ENCODE data around the gene CD300A. TPM values are rescaled to one million over a fixed set of nuclear protein-coding genes. Genes with fewer than 3 reads are reported as not detected.

CD300A gene
- total and polyA plus RNA-seq, 2 donors (not counting 1 experiment from before 2014, with no cell fraction given) = not detected

DNA sequence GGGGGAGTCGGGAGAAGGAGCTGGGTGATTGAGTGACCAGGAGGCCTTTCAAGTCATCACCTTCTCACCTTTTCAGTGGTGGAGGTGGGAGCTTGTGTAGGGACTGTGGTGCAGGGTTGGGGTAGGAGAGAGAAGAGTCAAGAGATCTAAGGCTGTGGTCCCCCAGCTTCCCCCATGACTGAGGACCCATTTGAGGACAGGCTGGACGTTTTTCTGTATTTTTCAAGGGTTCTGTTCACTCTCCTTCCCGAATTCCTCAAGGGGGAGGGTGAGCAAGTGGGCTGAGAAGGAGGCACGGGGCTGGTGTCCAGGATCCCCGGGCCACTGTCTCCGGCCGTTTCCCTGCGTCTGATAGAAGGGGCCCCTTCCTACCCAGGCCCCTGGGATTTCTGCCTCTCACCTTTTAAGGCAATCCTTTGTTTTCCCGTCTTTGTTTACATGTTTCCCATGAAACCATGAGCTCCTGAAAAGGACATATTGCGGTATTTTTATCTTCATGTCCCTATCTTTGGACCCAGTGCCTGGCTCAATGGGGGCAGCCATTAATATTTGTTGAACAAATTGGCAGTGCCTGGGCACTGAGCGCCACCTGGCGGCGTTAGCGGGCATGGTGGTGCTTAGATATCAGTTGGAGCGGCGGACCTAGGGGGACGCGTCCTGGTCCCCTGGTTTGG lies 9.2 kb upstream of the CD300A start:
- Histone ChIP-seq H3K27me3 (ENCODE audit: control insufficient read depth, insufficient read depth, low read length) (no peaks in the 10 kb centered on the region), H3K27ac (ENCODE audit: insufficient read depth, low read length) (no peak overlapping the region), H3K9me3 (ENCODE audit: control insufficient read depth, insufficient read depth, low read depth, low read length) (no peaks in the 10 kb centered on the region), H3K79me2 (ENCODE audit: control insufficient read depth, insufficient read depth, low read length) (no peaks in the 10 kb centered on the region), H2AFZ (ENCODE audit: low read length) (no peak overlapping the region), H3K4me1 (ENCODE audit: control insufficient read depth, extremely low read depth, insufficient read depth, low read length) (no peaks in the 10 kb centered on the region), H4K20me1 (ENCODE audit: control insufficient read depth, extremely low read depth, insufficient read depth, low read length) (no peaks in the 10 kb centered on the region), H3K4me3 (replicated peaks in 1 of 4; ENCODE audit: control extremely low read depth in 1 of 4, insufficient read depth in 1 of 4, low read depth in 3 of 4, low read length in 4 of 4) (no peak overlapping the region), H3K9ac (ENCODE audit: insufficient read depth, low read length) (no peak overlapping the region), H3K36me3 (ENCODE audit: control insufficient read depth, insufficient read depth, low read length) (no peaks in the 10 kb centered on the region), H3K4me2 (ENCODE audit: extremely low read depth, insufficient read depth, low read length) (no peak overlapping the region)
- TF ChIP-seq, protein P1, sequence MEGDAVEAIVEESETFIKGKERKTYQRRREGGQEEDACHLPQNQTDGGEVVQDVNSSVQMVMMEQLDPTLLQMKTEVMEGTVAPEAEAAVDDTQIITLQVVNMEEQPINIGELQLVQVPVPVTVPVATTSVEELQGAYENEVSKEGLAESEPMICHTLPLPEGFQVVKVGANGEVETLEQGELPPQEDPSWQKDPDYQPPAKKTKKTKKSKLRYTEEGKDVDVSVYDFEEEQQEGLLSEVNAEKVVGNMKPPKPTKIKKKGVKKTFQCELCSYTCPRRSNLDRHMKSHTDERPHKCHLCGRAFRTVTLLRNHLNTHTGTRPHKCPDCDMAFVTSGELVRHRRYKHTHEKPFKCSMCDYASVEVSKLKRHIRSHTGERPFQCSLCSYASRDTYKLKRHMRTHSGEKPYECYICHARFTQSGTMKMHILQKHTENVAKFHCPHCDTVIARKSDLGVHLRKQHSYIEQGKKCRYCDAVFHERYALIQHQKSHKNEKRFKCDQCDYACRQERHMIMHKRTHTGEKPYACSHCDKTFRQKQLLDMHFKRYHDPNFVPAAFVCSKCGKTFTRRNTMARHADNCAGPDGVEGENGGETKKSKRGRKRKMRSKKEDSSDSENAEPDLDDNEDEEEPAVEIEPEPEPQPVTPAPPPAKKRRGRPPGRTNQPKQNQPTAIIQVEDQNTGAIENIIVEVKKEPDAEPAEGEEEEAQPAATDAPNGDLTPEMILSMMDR (conservative IDR thresholded peaks at IDR 0.05 in 1 of 2, IDR thresholded peaks at IDR 0.05 in 1 of 2; ENCODE audit: low read depth in 1 of 2, low read length in 2 of 2) = peak; percentile 91 to 92
- TF ChIP-seq EZH2 (IDR thresholded peaks at IDR 0.05; ENCODE audit: low read length, missing control alignments) = no peak
- DNase-seq (ENCODE audit: low read depth in 2 of 2) = peak; percentile 20 to 51

DNA sequence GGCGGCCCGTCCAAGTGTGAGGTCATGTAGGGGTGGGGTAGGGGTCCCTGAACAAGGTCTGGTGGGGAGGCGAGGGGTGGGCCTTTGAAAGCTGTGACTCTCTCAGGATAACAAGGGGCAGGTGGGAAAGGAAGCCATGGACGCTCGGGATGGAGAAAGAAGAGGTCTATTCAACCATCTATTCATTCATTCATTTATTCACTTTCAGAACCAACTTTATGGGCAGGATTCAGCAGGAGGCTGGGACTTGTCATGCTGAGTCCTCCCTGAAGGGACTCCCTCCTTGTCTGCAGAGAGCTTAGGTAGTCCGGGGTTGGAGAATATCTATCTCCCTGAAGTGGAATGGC lies 8.6 kb upstream of the CD300A start:
- no peaks in the 10 kb centered on the region for H3K4me1 ChIP-seq (ENCODE audit: control insufficient read depth, extremely low read depth, insufficient read depth, low read length)
- no peak overlapping the region for H3K27ac ChIP-seq (ENCODE audit: insufficient read depth, low read length)
- no peak overlapping the region for H3K9ac ChIP-seq (ENCODE audit: insufficient read depth, low read length)
- no peaks in the 10 kb centered on the region for H3K27me3 ChIP-seq (ENCODE audit: control insufficient read depth, insufficient read depth, low read length)
- no peaks in the 10 kb centered on the region for H3K36me3 ChIP-seq (ENCODE audit: control insufficient read depth, insufficient read depth, low read length)
- no peaks in the 10 kb centered on the region for H4K20me1 ChIP-seq (ENCODE audit: control insufficient read depth, extremely low read depth, insufficient read depth, low read length)
- H3K79me2 ChIP-seq (ENCODE audit: control insufficient read depth, insufficient read depth, low read length) = no peaks in the 10 kb centered on the region
- TF ChIP-seq EZH2 (IDR thresholded peaks at IDR 0.05; ENCODE audit: low read length, missing control alignments) = no peak
- TF ChIP-seq, protein P1 (conservative IDR thresholded peaks at IDR 0.05 in 1 of 2, IDR thresholded peaks at IDR 0.05 in 1 of 2; ENCODE audit: low read depth in 1 of 2, low read length in 2 of 2) = no peak
- H3K9me3 ChIP-seq (ENCODE audit: control insufficient read depth, insufficient read depth, low read depth, low read length) = no peaks in the 10 kb centered on the region
- H3K4me2 ChIP-seq (ENCODE audit: extremely low read depth, insufficient read depth, low read length) = no peak overlapping the region
- H2AFZ ChIP-seq (ENCODE audit: low read length) = no peak overlapping the region
- DNase-seq (ENCODE audit: low read depth in 2 of 2) = no peak
- no peak overlapping the region for H3K4me3 ChIP-seq (replicated peaks in 1 of 4; ENCODE audit: control extremely low read depth in 1 of 4, insufficient read depth in 1 of 4, low read depth in 3 of 4, low read length in 4 of 4)

DNA sequence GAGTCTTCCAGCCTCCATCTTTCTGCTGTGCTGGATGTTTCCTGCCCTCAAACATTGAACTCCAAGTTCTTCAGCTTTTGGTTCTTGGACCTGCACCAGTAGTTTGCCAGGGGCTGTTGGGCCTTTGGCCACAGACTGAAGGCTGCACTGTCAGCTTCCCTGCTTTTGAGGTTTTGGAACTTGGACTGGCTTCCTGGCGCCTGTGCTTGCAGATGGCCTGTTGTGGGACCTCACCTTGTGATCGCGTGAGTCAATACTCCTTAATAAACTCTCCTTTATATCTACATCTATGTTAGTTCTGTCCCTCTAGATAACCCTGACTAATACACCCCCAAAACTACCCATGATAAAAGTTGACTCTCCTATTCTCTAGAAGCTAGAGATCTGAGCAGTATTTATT lies 7.6 kb upstream of the CD300A start:
- Histone ChIP-seq H3K9me3 (ENCODE audit: control insufficient read depth, insufficient read depth, low read depth, low read length) (no peaks in the 10 kb centered on the region), H3K27me3 (ENCODE audit: control insufficient read depth, insufficient read depth, low read length) (no peaks in the 10 kb centered on the region), H3K4me2 (ENCODE audit: extremely low read depth, insufficient read depth, low read length) (no peak overlapping the region), H3K4me3 (replicated peaks in 1 of 4; ENCODE audit: control extremely low read depth in 1 of 4, insufficient read depth in 1 of 4, low read depth in 3 of 4, low read length in 4 of 4) (no peak overlapping the region), H2AFZ (ENCODE audit: low read length) (no peak overlapping the region), H3K27ac (ENCODE audit: insufficient read depth, low read length) (no peak overlapping the region), H3K9ac (ENCODE audit: insufficient read depth, low read length) (no peak overlapping the region), H3K4me1 (ENCODE audit: control insufficient read depth, extremely low read depth, insufficient read depth, low read length) (no peaks in the 10 kb centered on the region), H3K79me2 (ENCODE audit: control insufficient read depth, insufficient read depth, low read length) (no peaks in the 10 kb centered on the region), H3K36me3 (ENCODE audit: control insufficient read depth, insufficient read depth, low read length) (no peaks in the 10 kb centered on the region), H4K20me1 (ENCODE audit: control insufficient read depth, extremely low read depth, insufficient read depth, low read length) (no peaks in the 10 kb centered on the region)
- DNase-seq (ENCODE audit: low read depth in 2 of 2) = no peak
- TF ChIP-seq, protein P1 (conservative IDR thresholded peaks at IDR 0.05 in 1 of 2, IDR thresholded peaks at IDR 0.05 in 1 of 2; ENCODE audit: low read depth in 1 of 2, low read length in 2 of 2) = no peak
- TF ChIP-seq EZH2 (IDR thresholded peaks at IDR 0.05; ENCODE audit: low read length, missing control alignments) = no peak
